HG03460 (cell line): ENCODE measurements around the gene OMP.
"Not testable (repeated sequence)": the region's sequence is repeated elsewhere in the genome, so short reads cannot be mapped to it uniquely, and the experiment has no call there.

Source experiments
- ATAC-seq: cut with Tn5 transposase; IDR thresholded peaks from one replicate; pipeline ENCODE4 v1.9.1; 2021; ENCODE audit not compliant: unreplicated experiment

OMP gene

DNA sequence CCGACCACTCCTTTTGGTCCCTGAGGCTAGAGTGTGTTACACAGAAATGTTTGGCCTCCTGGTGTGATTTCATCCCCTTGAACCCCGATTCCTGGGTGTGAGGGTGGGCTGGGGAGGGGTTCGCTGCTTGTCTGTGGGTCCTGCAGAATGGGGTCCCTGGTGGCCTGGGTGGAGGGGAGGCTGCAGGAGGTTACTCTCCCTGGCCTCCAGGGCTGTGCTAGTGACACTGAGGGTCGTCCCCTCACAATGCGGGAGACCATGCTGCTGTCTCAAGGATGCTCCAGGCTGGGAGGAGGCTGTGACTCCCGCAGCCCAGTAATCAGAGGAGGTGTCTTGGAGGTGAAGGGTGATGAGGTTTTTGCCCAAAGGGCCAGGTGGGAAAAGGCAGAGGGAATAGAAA is 17.0 kb upstream of the OMP start:
- no peak for ATAC-seq

DNA sequence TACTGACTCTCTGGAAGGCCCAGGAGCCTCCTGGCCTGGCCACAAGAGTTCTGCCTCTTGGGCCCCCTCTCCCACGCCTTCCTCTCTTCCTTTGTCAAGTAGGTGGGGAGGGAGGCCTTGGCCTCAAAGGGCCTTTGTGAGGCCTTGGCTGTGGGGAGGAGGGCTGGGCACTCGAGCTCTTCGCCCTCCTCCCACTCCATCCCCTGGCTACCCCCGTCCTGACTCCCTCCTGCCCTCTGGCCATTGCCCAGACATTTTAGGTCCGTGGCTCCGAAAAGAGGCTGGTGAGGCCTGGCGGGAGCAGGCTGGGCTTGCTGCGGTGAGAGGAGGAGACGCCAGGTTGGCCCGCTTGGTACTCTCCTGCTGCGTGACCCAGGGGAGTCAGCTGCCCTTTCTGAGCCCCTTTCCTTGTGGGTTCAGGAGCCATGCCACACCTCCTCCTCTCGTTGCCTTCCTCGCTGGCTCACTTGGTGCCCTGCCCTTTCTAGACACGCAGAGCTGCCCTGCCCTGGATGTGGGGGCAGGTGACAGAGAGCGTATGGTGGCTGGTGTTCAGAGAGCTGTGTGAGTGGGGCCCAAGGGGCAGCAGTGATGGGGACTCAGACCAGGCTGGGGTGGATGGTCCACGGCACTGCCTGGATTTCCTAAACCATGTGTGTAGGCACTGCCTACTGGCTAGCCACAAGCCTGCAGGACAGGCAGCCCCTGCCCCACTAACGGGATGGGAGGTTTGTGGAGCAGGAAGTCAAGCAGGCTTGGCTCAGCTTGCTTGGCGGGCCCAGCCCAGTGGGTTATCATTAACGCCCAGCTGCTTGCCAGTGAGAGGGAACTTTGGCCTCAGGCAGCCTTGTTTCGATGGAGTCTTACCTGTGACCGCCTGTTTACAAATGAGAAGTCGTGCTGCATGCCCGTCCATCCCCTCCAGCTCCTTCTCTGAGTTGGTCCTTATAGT is 15.8 kb upstream of the OMP start:
- no peak for ATAC-seq

- no peak for ATAC-seq
These were observed 14.9 kb upstream of the OMP start for GRCh38 chr11:77087723-77088225.

DNA sequence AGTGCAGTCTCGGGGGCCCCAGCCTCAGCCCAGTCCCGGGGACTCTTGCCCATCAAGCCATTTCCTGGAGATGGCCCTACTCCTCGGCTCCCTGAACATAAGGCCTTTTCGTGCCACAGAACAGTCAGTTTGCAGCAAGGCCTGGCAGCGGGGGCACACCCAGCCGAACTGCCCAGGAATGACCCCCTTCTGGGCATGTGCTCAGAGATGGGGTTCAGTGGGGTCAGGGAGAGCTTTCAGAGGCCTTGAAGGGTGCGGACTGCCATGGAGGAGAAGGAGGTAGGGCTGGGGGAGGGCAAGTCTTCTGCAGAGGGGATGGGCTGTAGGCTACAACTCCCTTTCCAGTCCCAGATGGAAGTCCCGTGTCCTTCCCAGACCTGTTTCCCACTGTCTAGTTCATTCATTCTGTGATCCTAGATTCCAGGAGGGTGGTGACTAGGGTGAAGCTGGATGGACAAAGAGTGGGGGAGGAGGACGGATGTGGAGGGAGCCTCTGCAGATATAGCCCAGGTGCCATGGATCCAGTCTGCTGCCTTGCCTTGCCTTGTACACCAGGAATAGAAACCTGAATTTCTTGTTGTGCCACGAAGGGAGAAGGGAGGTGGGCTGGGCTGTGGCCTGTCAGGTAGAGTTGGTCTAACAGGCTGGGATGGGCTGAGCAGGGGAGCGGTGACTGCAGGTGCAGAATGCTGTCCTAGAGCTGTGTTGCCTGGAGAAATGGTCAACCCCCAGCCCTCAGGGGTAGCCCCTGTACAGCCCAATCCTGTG is 14.2 kb upstream of the OMP start:
- ATAC-seq, result no peak

DNA sequence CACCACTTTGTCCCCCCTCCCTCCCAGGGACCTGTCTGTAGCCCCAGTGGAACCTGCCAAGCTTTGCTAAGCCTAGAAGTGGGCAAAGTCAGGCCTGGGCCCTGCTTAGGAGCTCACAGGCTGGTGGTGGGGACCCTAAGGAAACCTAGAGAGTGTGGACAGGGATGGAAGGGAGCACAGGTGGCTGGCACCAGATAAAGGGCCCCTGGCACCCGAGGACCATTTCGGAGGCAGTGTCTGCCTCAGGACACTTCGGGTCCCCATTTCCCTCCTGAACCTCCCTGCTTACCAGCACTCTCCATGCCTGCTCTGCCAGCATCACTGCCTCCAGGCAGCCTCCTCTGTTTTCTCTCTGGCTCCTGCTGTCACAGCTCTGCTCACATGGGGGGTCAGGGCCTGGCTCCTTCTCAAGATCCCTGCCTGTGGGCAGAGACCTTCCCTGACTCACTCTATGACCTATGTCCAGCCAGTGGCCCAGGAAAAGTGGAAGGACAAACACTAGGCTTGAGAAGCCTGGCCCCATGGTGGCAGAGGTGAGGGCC is 13.6 kb upstream of the OMP start:
- no peak for ATAC-seq

GRCh38 chr11:77090046-77090372 is 12.6 kb upstream of the OMP start:
- ATAC-seq, result no peak

GRCh38 chr11:77090373-77091111 is 12.1 kb upstream of the OMP start:
- ATAC-seq, result no peak

DNA sequence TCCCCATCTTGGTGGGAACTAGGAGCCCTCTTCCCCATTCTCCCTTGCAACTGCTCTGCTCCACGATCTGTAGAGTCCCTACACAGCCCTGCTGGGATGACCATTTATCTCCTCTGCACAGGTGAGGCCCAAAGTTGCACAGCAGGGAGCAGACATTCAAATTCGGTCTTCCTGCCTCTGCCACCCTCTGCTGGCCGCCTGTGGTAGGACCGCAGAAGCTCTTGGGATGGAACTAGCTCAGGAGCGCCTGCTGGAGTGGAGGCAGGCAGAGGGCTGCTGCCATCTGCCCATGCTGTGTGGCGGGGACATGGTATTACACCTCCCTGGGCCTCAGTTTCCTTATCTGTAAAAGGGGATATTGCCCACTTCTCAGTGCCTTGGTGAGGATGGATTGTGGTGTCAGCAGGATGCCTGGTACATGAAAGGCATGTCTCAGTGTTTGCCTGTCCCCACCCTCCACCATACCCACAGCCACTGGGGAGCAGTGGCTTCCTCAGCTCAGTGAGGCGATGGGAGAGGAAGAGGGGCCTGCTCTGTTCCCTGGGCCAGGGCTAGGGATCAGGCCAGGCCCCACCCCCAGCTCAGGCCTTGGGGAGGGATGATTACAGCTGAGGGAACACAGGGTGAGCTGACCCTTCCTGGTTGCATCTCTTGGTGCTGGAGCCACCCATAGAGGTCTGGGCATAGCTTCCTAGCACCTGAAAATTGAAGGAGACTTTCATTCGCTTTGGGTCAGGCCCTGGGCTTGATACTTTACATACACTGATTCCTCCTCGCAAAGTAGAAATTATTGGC is 11.3 kb upstream of the OMP start:
- ATAC-seq, result peak; percentile 84

- no peak for ATAC-seq
These were observed 10.3 kb upstream of the OMP start for GRCh38 chr11:77092382-77092781.

- no peak for ATAC-seq
These were observed 9.4 kb upstream of the OMP start for GRCh38 chr11:77093056-77093891.

DNA sequence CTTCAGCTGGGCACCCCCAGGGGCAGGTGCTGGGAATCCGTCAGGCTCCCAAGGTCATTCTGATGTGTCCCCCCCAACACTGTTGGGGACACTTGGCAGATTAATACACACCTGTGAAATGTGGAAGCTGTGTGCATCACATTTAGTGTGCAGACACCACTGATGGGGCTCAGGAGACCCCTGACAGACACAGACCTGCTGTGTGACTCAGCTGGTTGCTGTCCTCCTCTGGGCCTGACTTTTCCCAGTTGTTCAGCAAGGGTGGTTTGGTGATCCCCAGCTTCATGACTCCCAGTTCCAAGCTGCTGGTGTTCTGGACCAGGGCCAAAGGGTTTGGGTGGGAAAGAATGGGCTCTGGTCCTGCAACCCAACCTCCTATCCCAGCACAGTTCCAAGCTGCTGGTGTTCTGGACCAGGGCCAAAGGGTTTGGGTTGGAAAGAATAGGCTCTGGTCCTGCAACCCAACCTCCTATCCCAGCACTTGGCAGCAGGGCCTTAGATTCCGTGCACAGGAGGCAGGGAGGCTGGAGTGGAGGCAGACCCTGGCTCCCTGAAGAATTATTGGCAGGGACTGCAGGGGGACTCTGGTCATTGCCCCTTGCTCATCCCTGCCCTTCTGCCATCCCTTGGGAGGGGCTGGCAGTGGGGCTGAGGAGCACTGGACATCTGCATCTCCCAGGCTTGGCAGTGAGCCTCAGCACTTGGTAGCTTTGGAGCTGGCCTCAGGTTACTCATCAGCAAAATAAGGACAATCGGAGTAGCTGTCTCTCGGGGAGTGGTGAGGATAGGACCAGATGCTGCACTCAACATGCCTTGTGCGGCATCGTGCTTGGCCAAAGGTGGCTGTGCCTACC is 8.4 kb upstream of the OMP start:
- no peak for ATAC-seq

GRCh38 chr11:77094841-77095365 is 7.7 kb upstream of the OMP start:
- no peak for ATAC-seq

DNA sequence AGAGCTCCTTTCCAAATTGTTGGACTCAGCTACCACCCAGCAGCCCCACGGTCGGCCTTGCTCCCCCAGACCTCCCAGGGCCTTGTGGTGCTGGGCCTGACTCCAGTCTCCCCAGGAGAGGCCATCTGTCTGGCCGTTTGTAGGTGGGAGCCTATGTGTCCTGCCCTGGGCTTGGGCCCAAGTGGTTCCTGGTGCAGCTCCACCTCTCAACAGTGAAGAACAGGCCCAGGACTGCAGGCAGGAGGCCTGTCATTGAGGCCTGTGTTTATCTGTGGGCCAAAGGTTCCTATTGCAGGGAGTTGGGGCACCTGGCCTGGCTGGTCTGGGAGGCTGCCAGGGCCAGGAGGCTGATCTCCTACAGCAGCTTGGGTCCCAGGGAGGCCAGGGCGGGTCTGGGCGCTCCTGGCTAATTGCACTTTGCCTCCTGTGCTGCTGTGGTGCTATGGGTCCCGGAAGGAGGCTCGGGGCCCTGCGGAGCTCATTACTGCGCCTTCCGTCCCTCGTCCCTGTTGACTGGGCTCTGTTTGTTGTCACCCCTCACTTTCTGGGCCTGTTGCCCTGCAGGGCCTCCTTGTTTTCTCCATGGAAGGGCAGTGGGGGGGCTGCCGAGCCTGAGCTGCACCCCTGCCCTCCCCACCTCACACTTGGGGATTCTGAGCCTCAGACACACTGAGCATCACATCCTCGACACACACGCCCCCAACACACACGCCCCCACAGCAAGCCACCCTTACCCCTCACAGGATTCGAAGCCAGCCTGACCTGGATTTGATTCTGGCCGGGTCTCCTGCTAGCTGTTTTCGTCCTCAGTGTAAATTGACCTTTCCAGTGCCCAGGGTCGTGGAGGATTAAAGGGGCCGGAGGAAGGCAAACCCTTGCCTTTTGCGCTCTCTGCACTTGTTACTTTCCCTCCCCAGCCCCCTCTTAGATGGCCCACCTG is 6.8 kb upstream of the OMP start:
- no peak for ATAC-seq

GRCh38 chr11:77096591-77097019 is 6.0 kb upstream of the OMP start:
- no peak for ATAC-seq

DNA sequence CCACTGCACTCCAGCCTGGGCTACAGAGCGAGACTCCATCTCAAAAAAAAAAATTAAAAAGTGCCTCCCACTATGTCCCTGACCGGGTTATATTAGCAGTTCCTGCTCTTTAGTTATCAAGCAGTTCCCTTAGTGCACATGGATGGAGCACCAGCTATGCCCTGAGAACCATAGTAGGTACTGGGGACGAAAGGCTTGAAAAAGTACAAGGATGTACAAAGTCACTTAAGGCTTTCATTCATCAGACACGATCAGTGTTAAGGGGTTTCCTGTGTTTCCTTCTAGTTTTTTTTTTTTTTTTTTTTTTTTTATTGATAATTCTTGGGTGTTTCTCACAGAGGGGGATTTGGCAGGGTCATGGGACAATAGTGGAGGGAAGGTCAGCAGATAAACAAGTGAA is 5.5 kb upstream of the OMP start:
- not testable (repeated sequence) for ATAC-seq

DNA sequence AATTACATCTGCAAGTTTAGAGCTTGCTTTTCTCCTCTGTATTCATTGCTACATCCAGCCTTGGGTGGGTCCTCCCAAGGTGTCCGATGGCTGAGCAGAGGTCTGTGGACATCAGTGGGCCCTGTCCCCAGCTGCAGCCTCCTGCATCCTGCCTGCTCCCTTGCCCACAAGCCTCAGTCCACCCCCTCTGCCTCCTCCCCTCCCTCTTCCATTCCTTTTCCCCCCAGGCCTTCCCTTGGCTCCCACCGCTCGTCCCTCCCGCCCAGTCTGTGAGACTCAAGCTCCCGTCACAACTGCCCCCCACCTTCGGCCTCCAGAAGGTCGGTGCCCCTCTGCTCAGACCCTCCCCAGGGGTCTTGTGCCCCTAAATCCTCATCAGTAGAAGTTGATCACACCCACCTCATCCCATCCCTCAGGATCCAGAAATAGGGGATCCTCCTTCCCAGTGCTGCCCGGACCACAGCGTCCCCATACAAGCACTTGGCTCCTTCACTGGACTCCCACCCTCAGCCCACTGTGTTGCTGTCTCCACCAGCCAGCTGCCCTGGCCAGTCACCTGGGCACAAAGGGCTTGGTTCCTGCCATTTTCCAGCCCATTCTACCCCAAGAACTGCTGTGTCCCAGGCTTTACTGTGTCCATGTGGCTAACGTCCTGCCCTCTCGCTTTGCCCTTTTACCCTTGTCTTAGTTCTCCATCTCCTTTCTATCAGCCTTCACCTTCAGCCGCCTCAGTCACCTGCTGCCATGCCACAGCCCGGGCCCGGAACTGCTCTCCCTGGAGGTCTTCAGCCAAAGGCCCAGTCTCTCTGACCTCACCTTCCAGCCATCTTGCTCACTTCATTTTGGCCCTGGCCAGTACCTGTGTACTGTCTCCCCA is 2.2 kb upstream of the OMP start:
- no peak for ATAC-seq
